Measurements from ENCODE around the gene NDRG4.

Gene NDRG4

GRCh38 chr16:58499092-58499511 lies 841 bp upstream of the NDRG4 start:
- no peak overlapping the region for H3K4me3 ChIP-seq (ENCODE audit: low read length)
- peaks cover 22% of the 10 kb centered on the region for H3K4me1 ChIP-seq (ENCODE audit: control insufficient read depth, insufficient read depth, low read length)
- H3K27me3 ChIP-seq (ENCODE audit: control insufficient read depth, insufficient read depth, low read length), result peaks cover 22% of the 10 kb centered on the region
- H3K36me3 ChIP-seq (ENCODE audit: insufficient read depth, low read length), result no peaks in the 10 kb centered on the region
- no peaks in the 10 kb centered on the region for H3K9me3 ChIP-seq (replicated peaks; ENCODE audit: low read length)
- H3K4me2 ChIP-seq (ENCODE audit: low read length), result no peak overlapping the region
- H3K9ac ChIP-seq (ENCODE audit: low read depth, low read length), result no peak overlapping the region

- H3K4me1 ChIP-seq (ENCODE audit: control insufficient read depth, insufficient read depth, low read length), result peaks cover 18% of the 10 kb centered on the region
- H3K9ac ChIP-seq (ENCODE audit: low read depth, low read length), result peak overlapping the region; percentile 44
- no peaks in the 10 kb centered on the region for H3K9me3 ChIP-seq (replicated peaks; ENCODE audit: low read length)
- peak overlapping the region; percentile 76 for H3K4me2 ChIP-seq (ENCODE audit: low read length)
- H3K36me3 ChIP-seq (ENCODE audit: insufficient read depth, low read length), result no peaks in the 10 kb centered on the region
- peaks cover 19% of the 10 kb centered on the region for H3K27me3 ChIP-seq (ENCODE audit: control insufficient read depth, insufficient read depth, low read length)
- peak overlapping the region; percentile 59 for H3K4me3 ChIP-seq (ENCODE audit: low read length)
These were observed 693 bp downstream of the NDRG4 start for GRCh38 chr16:58500430-58501241.

GRCh38 chr16:58501242-58502131 lies 1.5 kb downstream of the NDRG4 start:
- no peaks in the 10 kb centered on the region for H3K9me3 ChIP-seq (replicated peaks; ENCODE audit: low read length)
- no peak overlapping the region for H3K9ac ChIP-seq (ENCODE audit: low read depth, low read length)
- H3K27me3 ChIP-seq (ENCODE audit: control insufficient read depth, insufficient read depth, low read length), result peaks cover 19% of the 10 kb centered on the region
- H3K4me3 ChIP-seq (ENCODE audit: low read length), result peak overlapping the region; percentile 49
- H3K4me1 ChIP-seq (ENCODE audit: control insufficient read depth, insufficient read depth, low read length), result peaks cover 17% of the 10 kb centered on the region
- peak overlapping the region; percentile 76 for H3K4me2 ChIP-seq (ENCODE audit: low read length)
- no peaks in the 10 kb centered on the region for H3K36me3 ChIP-seq (ENCODE audit: insufficient read depth, low read length)

GRCh38 chr16:58502217-58502921 lies 2.4 kb downstream of the NDRG4 start:
- no peak overlapping the region for H3K4me2 ChIP-seq (ENCODE audit: low read length)
- no peak overlapping the region for H3K9ac ChIP-seq (ENCODE audit: low read depth, low read length)
- H3K36me3 ChIP-seq (ENCODE audit: insufficient read depth, low read length), result no peaks in the 10 kb centered on the region
- peaks cover 19% of the 10 kb centered on the region for H3K27me3 ChIP-seq (ENCODE audit: control insufficient read depth, insufficient read depth, low read length)
- no peaks in the 10 kb centered on the region for H3K9me3 ChIP-seq (replicated peaks; ENCODE audit: low read length)
- H3K4me3 ChIP-seq (ENCODE audit: low read length), result no peak overlapping the region
- peaks cover 17% of the 10 kb centered on the region for H3K4me1 ChIP-seq (ENCODE audit: control insufficient read depth, insufficient read depth, low read length)

- H3K4me2 ChIP-seq (ENCODE audit: low read length), result no peak overlapping the region
- H3K9me3 ChIP-seq (replicated peaks; ENCODE audit: low read length), result no peaks in the 10 kb centered on the region
- no peak overlapping the region for H3K9ac ChIP-seq (ENCODE audit: low read depth, low read length)
- no peak overlapping the region for H3K4me3 ChIP-seq (ENCODE audit: low read length)
- no peaks in the 10 kb centered on the region for H3K36me3 ChIP-seq (ENCODE audit: insufficient read depth, low read length)
- peaks cover 19% of the 10 kb centered on the region for H3K27me3 ChIP-seq (ENCODE audit: control insufficient read depth, insufficient read depth, low read length)
- H3K4me1 ChIP-seq (ENCODE audit: control insufficient read depth, insufficient read depth, low read length), result peaks cover 17% of the 10 kb centered on the region
These were observed 3.4 kb downstream of the NDRG4 start for GRCh38 chr16:58503166-58503862.

GRCh38 chr16:58503863-58504688 lies 4.1 kb downstream of the NDRG4 start:
- H3K4me2 ChIP-seq (ENCODE audit: low read length), result no peak overlapping the region
- H3K4me3 ChIP-seq (ENCODE audit: low read length), result no peak overlapping the region
- H3K36me3 ChIP-seq (ENCODE audit: insufficient read depth, low read length), result no peaks in the 10 kb centered on the region
- H3K4me1 ChIP-seq (ENCODE audit: control insufficient read depth, insufficient read depth, low read length), result peaks cover 17% of the 10 kb centered on the region
- H3K27me3 ChIP-seq (ENCODE audit: control insufficient read depth, insufficient read depth, low read length), result peaks cover 19% of the 10 kb centered on the region
- no peak overlapping the region for H3K9ac ChIP-seq (ENCODE audit: low read depth, low read length)
- H3K9me3 ChIP-seq (replicated peaks; ENCODE audit: low read length), result no peaks in the 10 kb centered on the region

- Histone ChIP-seq H3K4me1 (ENCODE audit: control insufficient read depth, insufficient read depth, low read length) (peaks cover 1% of the 10 kb centered on the region), H3K9me3 (replicated peaks; ENCODE audit: low read length) (no peaks in the 10 kb centered on the region), H3K4me2 (ENCODE audit: low read length) (no peak overlapping the region), H3K9ac (ENCODE audit: low read depth, low read length) (no peak overlapping the region), H3K36me3 (ENCODE audit: insufficient read depth, low read length) (no peaks in the 10 kb centered on the region), H3K27me3 (ENCODE audit: control insufficient read depth, insufficient read depth, low read length) (peaks cover 9% of the 10 kb centered on the region), H3K4me3 (ENCODE audit: low read length) (no peak overlapping the region)
These were observed 6.6 kb downstream of the NDRG4 start for GRCh38 chr16:58506241-58507194.

GRCh38 chr16:58507195-58507962 lies 7.4 kb downstream of the NDRG4 start:
- H3K9me3 ChIP-seq (replicated peaks; ENCODE audit: low read length), result no peaks in the 10 kb centered on the region
- no peaks in the 10 kb centered on the region for H3K36me3 ChIP-seq (ENCODE audit: insufficient read depth, low read length)
- H3K27me3 ChIP-seq (ENCODE audit: control insufficient read depth, insufficient read depth, low read length), result peaks cover 4% of the 10 kb centered on the region
- H3K9ac ChIP-seq (ENCODE audit: low read depth, low read length), result no peak overlapping the region
- H3K4me3 ChIP-seq (ENCODE audit: low read length), result no peak overlapping the region
- no peaks in the 10 kb centered on the region for H3K4me1 ChIP-seq (ENCODE audit: control insufficient read depth, insufficient read depth, low read length)
- no peak overlapping the region for H3K4me2 ChIP-seq (ENCODE audit: low read length)

- Histone ChIP-seq H3K4me3 (ENCODE audit: low read length) (no peak overlapping the region), H3K36me3 (ENCODE audit: insufficient read depth, low read length) (no peaks in the 10 kb centered on the region), H3K4me1 (ENCODE audit: control insufficient read depth, insufficient read depth, low read length) (no peaks in the 10 kb centered on the region), H3K9me3 (replicated peaks; ENCODE audit: low read length) (no peaks in the 10 kb centered on the region), H3K27me3 (ENCODE audit: control insufficient read depth, insufficient read depth, low read length) (no peaks in the 10 kb centered on the region), H3K9ac (ENCODE audit: low read depth, low read length) (no peak overlapping the region), H3K4me2 (ENCODE audit: low read length) (no peak overlapping the region)
These were observed 8.2 kb downstream of the NDRG4 start for GRCh38 chr16:58507963-58508670.

Measured in skeletal muscle satellite cell (primary cell).